Activated T-cell treated with anti-CD3 and anti-CD28 coated beads for 24 hours (primary cell): ENCODE measurements around the gene RAB36.

Experiments
- DNase-seq: peaks from one replicate; pipeline ENCODE4 v3.0.0-alpha.2; 2020; ENCODE audit warnings: low read depth

The RAB36 gene

DNA sequence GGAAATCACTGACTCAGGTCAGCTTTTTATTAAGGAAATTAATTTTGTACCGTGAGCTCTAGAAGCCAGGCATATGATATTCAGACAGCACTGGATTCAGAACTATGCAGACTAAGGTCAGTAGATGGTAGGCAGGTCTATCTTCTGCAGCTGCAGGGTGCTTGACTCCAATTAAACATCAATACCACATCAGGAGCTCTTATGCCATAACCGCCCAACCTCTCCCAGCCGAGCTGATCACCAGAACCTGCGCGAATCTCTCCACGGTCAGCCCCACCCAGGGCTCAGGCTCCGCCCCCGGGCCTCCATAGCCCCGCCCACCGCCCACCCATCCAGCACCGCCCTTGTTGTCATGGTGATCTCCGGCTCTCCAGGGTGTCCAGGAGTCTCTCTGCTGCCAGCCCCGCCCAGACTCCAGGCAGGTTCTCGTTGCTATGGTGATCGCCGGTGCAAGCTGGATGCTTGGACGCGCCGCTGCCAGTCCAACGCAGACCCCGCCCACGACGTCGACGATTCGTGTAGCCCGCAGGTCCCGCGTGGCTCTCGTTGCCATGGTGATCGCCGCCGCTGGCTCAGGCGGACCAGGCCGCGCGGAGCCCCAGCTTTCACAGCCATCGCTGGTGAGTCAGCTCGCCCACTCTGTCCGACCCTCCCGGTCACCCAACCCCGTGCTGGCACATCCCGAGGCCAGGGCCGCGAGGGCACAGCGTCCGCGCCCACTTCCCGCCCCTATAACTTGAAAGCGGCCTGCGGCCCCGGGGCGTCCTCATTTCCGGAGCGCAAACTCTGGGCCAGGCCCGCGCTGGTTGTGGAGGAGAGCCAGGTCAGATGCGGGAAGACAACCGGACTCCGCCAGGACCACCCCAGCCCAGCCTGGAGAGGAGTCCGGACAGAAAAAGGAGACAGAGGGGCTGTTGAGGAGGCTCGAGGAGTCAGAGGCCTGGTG, at the start of gene RAB36:
Gene RAB36 (plus strand): TSS at position 546 of the 946 bp plus-strand sequence. CDS start 1,140 bp downstream, outside the sequence.
- peak; percentile 75 for DNase-seq

GRCh38 chr22:23095733-23096342, 49.4 kb upstream of the RAB36 start:
- DNase-seq, result no peak

DNA sequence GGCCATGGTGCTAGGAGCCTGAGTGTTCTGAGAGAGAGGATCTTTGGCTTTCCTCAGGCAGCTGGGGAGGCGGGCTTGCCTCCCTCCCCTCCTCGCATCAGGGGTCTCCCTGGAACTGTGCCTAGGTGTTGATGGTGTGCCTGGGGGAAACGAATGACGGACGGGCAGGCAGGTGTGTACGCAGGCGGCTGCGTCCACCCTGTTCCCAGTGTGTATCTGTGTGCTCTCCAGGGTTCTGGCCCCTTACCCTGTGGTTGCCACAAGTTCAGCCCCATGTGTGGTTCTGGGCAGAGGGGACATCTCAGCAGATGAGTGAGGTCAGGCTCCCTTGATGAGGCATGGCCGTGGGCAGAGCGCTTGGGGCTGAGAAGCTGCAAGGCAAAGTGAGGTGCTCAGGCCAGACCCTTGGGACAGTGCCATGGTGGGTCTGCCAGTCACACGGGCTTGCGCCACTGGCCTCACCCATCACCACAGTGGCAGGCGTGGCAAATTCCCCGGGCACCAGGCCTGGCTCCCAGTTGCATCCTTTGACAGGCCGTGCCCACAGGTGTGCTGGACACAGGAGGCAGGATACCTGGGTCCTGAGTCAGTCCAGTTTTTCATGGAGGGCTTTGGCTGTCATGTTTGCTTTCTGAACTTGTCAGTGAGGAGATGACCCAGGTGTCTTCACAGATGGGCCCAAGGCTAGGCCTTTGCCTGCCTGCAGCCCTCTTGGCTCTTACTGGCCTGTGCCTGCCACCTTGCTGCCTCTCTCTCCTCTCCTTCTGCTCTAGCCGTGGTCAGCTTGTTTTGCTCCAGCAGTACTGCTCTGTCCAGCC, 47.7 kb upstream of the RAB36 start:
- no peak for DNase-seq

DNA sequence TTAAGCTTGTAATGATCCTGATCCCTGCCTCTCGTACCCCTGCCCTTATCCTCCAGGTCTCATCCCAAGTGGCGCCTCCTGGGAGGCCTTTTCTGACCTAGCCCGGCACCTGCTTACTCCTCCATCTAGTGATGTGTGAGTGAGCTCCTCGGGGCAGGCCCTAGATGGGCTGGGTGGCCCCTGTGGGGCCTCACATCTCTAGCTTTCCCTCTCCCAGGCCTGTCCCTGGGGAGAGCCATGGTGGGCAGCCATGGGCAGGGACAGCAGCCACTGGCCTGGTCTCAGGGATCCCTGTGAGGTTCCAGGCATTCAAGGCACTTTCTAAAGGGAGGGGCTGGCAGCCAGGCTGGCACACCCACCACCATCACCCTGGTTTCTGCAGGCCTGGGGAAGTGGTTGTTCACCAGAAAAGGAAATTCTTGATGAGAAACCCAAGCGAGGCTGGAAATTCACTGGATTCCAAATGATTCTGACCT, 47.0 kb upstream of the RAB36 start:
- no peak for DNase-seq

DNA sequence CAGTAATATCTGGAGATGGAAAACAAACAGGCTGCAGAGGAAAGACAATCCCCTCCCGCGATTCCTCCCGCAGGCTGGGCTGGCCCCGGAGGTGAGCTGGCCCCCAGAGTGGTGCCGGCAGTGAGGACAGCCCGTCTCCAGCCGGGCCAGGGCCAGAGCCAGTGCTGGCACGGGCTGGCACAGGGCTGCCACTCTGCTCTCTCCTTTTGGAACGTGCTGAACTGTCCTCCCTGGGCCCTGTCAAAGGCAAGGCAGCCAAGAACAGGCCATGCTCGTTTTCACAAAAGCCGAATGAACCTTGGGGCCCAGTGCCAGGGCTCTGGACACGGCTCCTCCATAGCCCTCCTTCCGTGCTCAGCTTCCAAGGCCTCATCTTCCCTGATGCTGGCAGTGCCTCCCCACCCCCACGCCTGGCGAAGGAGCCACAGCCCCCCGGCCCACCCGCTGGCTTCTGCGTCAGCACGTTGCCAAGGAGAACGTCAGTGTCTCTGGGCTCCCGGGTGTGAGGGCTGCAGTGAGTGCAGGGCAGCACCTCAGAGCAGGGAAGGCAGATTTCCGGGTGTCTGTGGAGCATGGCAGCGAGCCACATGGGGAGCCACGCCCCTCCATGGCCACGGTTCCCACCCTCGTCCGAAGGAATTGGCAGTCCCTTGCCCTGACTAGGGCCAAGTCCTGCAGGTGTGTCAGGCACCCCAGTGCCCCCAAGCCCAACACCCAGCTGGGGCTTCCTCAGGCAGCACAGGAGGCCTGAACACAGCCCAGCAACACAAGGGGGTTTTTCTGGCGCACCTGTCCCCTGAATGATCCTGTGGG, 46.4 kb upstream of the RAB36 start:
- no peak for DNase-seq

- no peak for DNase-seq
Measured at GRCh38 chr22:23099531-23099804, 45.8 kb upstream of the RAB36 start.

DNA sequence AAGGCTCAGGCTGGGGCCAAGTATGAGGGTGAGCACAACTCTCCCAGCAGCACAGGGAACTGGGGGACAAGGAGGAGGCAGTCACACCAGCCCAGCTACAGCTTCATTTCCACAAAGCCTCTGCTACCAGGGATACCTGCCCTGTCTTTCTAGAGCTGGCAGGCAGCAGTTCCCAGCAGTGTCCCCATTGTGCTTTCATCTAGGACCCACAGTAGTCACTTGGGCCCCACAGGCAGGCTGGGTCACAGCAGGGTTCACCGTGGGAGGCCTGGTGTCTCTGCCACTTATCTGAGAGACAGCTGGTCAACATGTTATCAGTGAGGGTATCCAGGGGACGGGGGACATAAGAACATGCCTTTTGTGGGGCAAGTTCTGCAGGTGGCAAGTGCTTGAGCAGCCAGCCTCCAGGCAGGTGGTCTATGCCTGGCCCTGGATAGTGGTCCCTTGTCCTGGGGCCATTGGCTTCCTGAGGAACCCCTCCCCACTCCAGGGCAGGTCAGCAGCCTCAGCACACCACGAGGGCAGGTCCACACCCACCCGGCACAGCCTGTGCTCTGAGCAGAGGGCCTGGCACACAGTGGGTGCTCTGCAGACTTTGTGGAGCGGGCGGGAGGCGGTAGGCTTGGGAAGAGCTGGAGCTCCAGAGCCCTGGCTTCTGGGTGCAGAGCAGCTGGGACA, 45.0 kb upstream of the RAB36 start:
- DNase-seq, result no peak

DNA sequence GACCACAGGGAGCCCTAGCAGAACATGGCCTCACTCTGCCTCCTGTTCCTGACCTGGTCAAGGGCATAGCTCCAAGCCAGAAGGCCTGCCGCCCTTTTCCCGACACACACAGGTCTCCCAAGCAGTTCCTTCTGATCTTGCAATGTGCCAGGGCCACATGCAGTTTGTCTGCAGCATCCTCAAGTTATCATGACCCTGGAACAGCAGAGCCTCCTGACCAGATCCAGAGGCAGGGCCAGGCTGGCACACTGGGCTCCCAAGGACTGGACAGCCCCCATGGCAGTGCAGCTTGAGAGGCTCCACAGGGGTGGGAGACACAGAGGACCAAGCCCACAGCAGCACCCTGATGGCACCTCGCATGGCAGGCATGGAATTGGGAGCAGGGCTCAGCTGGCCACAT, 43.8 kb upstream of the RAB36 start:
- no peak for DNase-seq

DNA sequence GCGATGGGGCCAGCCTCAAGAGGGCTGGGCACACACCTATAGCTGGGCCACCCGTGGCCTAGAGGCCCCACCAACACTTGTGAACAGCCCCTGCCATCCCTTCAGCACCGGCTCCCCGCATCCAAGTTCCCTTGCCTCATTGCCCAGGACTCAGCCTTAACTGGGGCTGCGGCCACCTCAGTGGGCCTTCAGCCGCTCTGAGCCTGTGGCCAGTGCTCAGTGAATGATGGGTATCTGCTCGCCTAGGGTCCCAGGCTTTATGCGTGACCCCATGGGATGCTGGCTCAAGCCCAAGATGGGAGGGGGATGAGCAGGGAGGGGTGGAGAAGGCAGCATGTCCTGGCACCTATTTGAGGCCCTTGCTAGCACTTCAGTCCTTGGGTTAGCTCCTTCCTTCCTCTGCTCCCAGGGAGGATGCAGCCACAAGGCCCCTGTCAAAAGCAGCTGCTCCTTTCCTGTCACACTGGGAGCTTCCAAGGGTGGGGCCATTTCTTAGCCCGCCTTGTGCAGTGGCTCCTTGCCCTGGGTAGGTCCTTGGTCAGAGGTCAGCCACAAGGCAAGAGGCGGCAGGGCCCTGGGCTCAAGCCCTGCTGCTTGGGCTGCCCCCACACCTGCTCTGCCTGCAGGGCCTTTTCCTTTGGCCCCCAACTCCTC, 43.1 kb upstream of the RAB36 start:
- no peak for DNase-seq

GRCh38 chr22:23102776-23103175, 42.5 kb upstream of the RAB36 start:
- no peak for DNase-seq

GRCh38 chr22:23103199-23103954, 41.9 kb upstream of the RAB36 start:
- DNase-seq, result no peak

GRCh38 chr22:23104187-23104971, 40.9 kb upstream of the RAB36 start:
- no peak for DNase-seq

- no peak for DNase-seq
Measured at GRCh38 chr22:23105304-23105703, 40.0 kb upstream of the RAB36 start.

GRCh38 chr22:23105919-23106318, 39.4 kb upstream of the RAB36 start:
- DNase-seq, result no peak

DNA sequence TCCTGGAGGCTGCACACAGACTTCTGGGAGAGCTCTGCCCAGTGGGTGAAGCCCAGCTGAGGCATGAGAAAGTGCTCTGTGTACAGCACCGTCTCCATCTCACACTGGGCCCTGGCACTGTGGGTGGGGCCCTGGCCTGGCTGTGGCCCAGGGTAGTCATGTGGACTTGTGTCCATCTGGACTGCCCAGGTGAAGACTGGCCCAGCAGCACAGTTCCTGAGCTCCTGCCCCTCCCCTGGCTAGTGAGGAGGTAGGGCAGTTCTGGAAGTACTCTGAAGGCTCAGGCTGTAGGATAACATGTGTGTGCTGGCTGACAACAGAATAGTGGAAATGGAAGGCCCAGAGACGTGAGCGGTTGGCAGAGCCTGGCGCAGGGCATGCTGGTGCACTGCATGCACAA, 38.9 kb upstream of the RAB36 start:
- no peak for DNase-seq

- no peak for DNase-seq
Measured at GRCh38 chr22:23106906-23107367, 38.3 kb upstream of the RAB36 start.

GRCh38 chr22:23107487-23108248, 37.6 kb upstream of the RAB36 start:
- no peak for DNase-seq
